ENCODE measurements around the gene FCMR. TPM values are rescaled to one million over a fixed set of nuclear protein-coding genes. Genes with fewer than 3 reads are reported as not detected.

The FCMR gene, protein sequence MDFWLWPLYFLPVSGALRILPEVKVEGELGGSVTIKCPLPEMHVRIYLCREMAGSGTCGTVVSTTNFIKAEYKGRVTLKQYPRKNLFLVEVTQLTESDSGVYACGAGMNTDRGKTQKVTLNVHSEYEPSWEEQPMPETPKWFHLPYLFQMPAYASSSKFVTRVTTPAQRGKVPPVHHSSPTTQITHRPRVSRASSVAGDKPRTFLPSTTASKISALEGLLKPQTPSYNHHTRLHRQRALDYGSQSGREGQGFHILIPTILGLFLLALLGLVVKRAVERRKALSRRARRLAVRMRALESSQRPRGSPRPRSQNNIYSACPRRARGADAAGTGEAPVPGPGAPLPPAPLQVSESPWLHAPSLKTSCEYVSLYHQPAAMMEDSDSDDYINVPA
- total RNA-seq = 4.3 and 7.7 TPM in 2 replicates

DNA sequence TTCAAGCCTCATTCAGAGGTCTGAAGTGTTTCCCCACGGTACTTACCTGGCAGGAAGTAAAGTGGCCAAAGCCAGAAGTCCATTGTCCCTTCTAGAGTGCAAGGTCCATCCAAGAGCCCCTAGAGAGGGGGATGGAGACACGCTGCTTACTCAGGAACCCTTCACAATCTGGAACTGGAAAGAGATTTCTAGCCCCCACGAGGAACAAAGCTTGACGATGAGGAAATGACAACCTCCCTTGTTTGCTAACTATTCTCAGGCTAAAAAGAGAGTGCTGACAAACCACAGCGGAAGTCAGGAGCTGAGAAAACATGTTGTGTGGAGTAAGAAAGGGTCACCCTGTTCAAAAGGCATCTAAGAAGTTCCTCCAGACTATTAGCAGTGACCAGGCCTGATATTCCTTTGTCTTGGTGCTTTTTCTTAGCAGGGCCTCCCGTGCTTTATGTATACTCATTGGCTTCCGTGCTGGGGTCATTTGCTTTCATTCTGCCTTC lies at the start of gene FCMR:
TSS of gene FCMR (minus strand) at position 170 of the 494 bp plus-strand sequence. CDS start at position 83, 87 bp downstream.

GRCh38 chr1:206970446-206970845 lies 48.7 kb upstream of the FCMR start, which contains the start of gene FCAMR:
Gene FCAMR (minus strand): TSS chr1:206970460. CDS start chr1:206970125, 335 bp downstream.

GRCh38 chr1:206946261-206946660 lies 24.5 kb upstream of the FCMR start, which contains the start of gene PIGR:
Gene PIGR (minus strand): TSS chr1:206946466. CDS start chr1:206940531, 5,935 bp downstream.

GRCh38 chr1:206897175-206897574 lies 24.6 kb downstream of the FCMR start, which contains the start of gene IL24:
Gene IL24 (plus strand): TSS chr1:206897443. CDS start chr1:206897833, 390 bp downstream.

DNA sequence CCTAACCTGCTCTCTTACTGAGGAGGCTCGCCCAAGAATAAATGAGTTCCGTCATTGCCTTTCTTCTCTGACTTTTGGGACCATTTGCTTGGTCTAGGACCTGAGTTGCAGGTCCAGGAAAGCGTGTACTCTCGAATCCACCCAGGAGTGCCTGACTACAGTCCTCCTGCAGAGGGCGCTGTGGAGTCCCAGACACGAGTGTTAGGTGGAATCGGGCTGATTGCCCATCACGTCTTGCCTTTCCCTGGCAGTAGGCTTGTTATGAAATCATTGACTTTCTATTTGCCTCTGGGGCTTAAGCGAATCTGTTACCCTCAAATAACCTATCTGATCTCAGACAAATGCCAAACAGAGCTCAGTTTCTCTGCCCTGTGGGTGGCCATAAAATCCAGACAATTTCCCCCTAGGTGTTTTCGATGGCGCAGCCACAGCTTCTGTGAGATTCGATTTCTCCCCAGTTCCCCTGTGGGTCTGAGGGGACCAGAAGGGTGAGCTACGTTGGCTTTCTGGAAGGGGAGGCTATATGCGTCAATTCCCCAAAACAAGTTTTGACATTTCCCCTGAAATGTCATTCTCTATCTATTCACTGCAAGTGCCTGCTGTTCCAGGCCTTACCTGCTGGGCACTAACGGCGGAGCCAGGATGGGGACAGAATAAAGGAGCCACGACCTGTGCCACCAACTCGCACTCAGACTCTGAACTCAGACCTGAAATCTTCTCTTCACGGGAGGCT lies 56.6 kb downstream of the FCMR start, which contains the start of gene IL20:
TSS of gene IL20 (plus strand) at position 685 of the 733 bp plus-strand sequence. CDS start 230 bp downstream, outside the sequence.

Other genes starting within 250 kb of the FCMR start
- gene MAPKAPK2, start 237.0 kb downstream of the FCMR start, total RNA-seq = 65.9 and 76.2 TPM in 2 replicates
- 0.14 and 1.8 TPM in 2 replicates for gene IL19, start 151.2 kb downstream of the FCMR start, total RNA-seq
- gene IL10, start 149.4 kb downstream of the FCMR start, total RNA-seq = 0.22 and 0.86 TPM in 2 replicates
- 0.29 and 0.44 TPM in 2 replicates for gene IL20, start 56.3 kb downstream of the FCMR start, total RNA-seq
- gene IL24, start 24.5 kb downstream of the FCMR start, total RNA-seq = 164 and 175 TPM in 2 replicates
- gene PIGR, start 24.5 kb upstream of the FCMR start, total RNA-seq = not detected in 2 replicates
- gene FCAMR, start 48.5 kb upstream of the FCMR start, total RNA-seq = not detected in 2 replicates
- 0.14 TPM in 1 of 2 replicates, not detected in the other for gene C1orf116, start 110.8 kb upstream of the FCMR start, total RNA-seq
- gene YOD1, start 129.3 kb upstream of the FCMR start, total RNA-seq = 6.1 and 13.5 TPM in 2 replicates
- 5.3 and 7.4 TPM in 2 replicates for gene PFKFB2, start 131.3 kb upstream of the FCMR start, total RNA-seq
- gene C4BPB, start 166.9 kb upstream of the FCMR start, total RNA-seq = 0.72 and 2.4 TPM in 2 replicates
- not detected in 2 replicates for gene C4BPA, start 182.3 kb upstream of the FCMR start, total RNA-seq